Hepatocyte (in vitro differentiated cells): Measurements from ENCODE around the gene WDFY2. TPM values are rescaled to one million over a fixed set of nuclear protein-coding genes. Genes with fewer than 3 reads are reported as not detected.

Experiments
- DNase-seq: peaks from one replicate; pipeline ENCODE4 v3.0.0-alpha.2; 2016; ENCODE audit warnings: low spot score
- H2AFZ ChIP-seq: fragments of 200-600 bp; sonication (generic); 2 replicates; pipeline ENCODE4 v1.6.0; 2016; ENCODE audit warnings: antibody characterized with exemption, mild to moderate bottlenecking
- H3K27ac ChIP-seq: fragments of 200-600 bp; sonication (generic); 2 replicates; pipeline ENCODE4 v1.5.1; 2016; ENCODE audit warnings: mild to moderate bottlenecking
- H3K27me3 ChIP-seq: fragments of 200-600 bp; sonication (generic); 2 replicates; pipeline ENCODE4 v1.6.1; 2016
- H3K36me3 ChIP-seq: fragments of 200-600 bp; sonication (generic); replicated peaks from 2 replicates; pipeline ENCODE4 v1.5.1; 2016; ENCODE audit warnings: low read depth; ENCODE audit not compliant: insufficient read depth
- H3K4me1 ChIP-seq: fragments of 200-600 bp; sonication (generic); 2 replicates; pipeline ENCODE4 v1.5.1; 2016; ENCODE audit warnings: mild to moderate bottlenecking, moderate library complexity; ENCODE audit not compliant: insufficient read depth
- H3K4me2 ChIP-seq: fragments of 200-600 bp; sonication (generic); 2 replicates; pipeline ENCODE4 v1.6.0; 2016
- H3K4me3 ChIP-seq: fragments of 200-600 bp; sonication (generic); 2 replicates; pipeline ENCODE4 v1.5.1; 2016; ENCODE audit warnings: mild to moderate bottlenecking
- H3K79me2 ChIP-seq: fragments of 200-600 bp; sonication (generic); 2 replicates; pipeline ENCODE4 v1.6.0; 2017; ENCODE audit warnings: mild to moderate bottlenecking
- H3K9me2 ChIP-seq: fragments of 200-600 bp; sonication (generic); replicated peaks from 2 replicates; pipeline ENCODE4 v1.6.0; 2017; ENCODE audit warnings: mild to moderate bottlenecking; ENCODE audit not compliant: insufficient read depth
- H3K9me3 ChIP-seq: fragments of 200-600 bp; sonication (generic); 2 replicates; pipeline ENCODE4 v1.5.1; 2016; ENCODE audit warnings: low read depth, mild to moderate bottlenecking
- H4K20me1 ChIP-seq: fragments of 200-600 bp; sonication (generic); 2 replicates; pipeline ENCODE4 v1.6.0; 2016; ENCODE audit warnings: mild to moderate bottlenecking; ENCODE audit not compliant: insufficient read depth, poor library complexity, severe bottlenecking
- CTCF ChIP-seq: fragments of 200-600 bp; sonication (generic); IDR thresholded peaks from 2 replicates; pipeline ENCODE4 v1.5.1; 2016; ENCODE audit warnings: antibody characterized with exemption, mild to moderate bottlenecking; ENCODE audit not compliant: poor library complexity
- EZH2 ChIP-seq: fragments of 200-600 bp; sonication (generic); IDR thresholded peaks from 2 replicates; pipeline ENCODE4 v1.6.1; 2016; ENCODE audit warnings: antibody characterized with exemption, mild to moderate bottlenecking, borderline replicate concordance
- EZH2phosphoT487 ChIP-seq: fragments of 200-600 bp; sonication (generic); IDR thresholded peaks from one replicate; pipeline ENCODE4 v1.6.1; 2018; ENCODE audit warnings: antibody characterized with exemption, mild to moderate bottlenecking, low read depth, moderate library complexity; ENCODE audit not compliant: unreplicated experiment, severe bottlenecking
- WGBS: methylation state at CpG from one replicate; pipeline ENCODE4 v1.1.6; 2016; ENCODE audit warnings: low lambda C conversion rate; ENCODE audit errors: missing lambda C conversion rate; 5-methylcytosine and 5-hydroxymethylcytosine counted together
- polyA plus RNA-seq: library from polyadenylated mRNA; unstranded; fragments of >200 nt; fragmentation: Nextera tagmentation; extraction: Ambion mirVana; gene quantifications from 2 replicates; pipeline ENCODE4 v1.2.1, GENCODE V29; 2016
- total RNA-seq: library from RNA; depleted of rRNA; stranded (reverse); fragments of >200 nt; gene quantifications from 2 replicates; pipeline ENCODE4 v1.2.3, GENCODE V29; 2014

WDFY2 gene
- total and polyA plus RNA-seq, 2 experiments from 2014 or later = 9.0 to 9.1 TPM

- Histone ChIP-seq H3K27me3 (no peaks in the 10 kb centered on the region), H2AFZ (no peak overlapping the region), H3K4me3 (no peak overlapping the region), H3K4me2 (no peak overlapping the region), H3K79me2 (peaks cover 77% of the 10 kb centered on the region), H3K4me1 (no peaks in the 10 kb centered on the region), H3K27ac (no peak overlapping the region), H3K36me3 (no peaks in the 10 kb centered on the region), H3K9me3 (no peaks in the 10 kb centered on the region), H3K9me2 (no peaks in the 10 kb centered on the region), H4K20me1 (no peaks in the 10 kb centered on the region)
- DNase-seq = no peak
- TF ChIP-seq EZH2 (no peak), CTCF (no peak), EZH2phosphoT487 (no peak)
- 91% methylated on average over 3 of the region's 3 CpGs for WGBS
Measured at GRCh38 chr13:51595416-51595815, 11.2 kb downstream of the WDFY2 start.

DNA sequence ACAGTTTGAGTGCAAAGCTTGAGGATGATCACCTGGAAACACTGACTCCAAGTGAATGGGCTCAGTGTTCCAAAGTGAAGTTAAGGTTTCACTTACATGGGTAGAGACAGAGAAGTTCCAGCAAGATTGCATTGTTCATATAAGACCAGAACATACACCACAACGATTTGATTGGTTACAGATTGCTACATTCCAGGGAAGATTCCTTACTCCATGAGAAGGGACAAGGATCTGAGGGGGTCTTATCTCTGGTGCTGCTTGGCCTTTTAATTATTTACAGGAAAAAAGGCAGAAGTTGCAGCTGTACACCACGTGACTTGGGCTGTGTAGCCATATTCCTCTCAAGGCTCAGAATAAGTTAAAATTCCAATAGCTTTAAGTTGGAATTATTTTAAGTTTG, 12.3 kb downstream of the WDFY2 start:
- Histone ChIP-seq H3K4me1 (no peaks in the 10 kb centered on the region), H3K4me2 (no peak overlapping the region), H3K9me2 (no peaks in the 10 kb centered on the region), H4K20me1 (no peaks in the 10 kb centered on the region), H3K4me3 (no peak overlapping the region), H2AFZ (no peak overlapping the region), H3K36me3 (no peaks in the 10 kb centered on the region), H3K27ac (no peak overlapping the region), H3K9me3 (no peaks in the 10 kb centered on the region), H3K27me3 (no peaks in the 10 kb centered on the region), H3K79me2 (peaks cover 87% of the 10 kb centered on the region)
- TF ChIP-seq EZH2phosphoT487 (no peak), CTCF (no peak), EZH2 (no peak)
- DNase-seq = no peak
- 32% methylated on average over 2 of the region's 2 CpGs for WGBS

- H3K4me2 ChIP-seq = no peak overlapping the region
- no peak overlapping the region for H2AFZ ChIP-seq
- H4K20me1 ChIP-seq = no peaks in the 10 kb centered on the region
- no peaks in the 10 kb centered on the region for H3K9me2 ChIP-seq
- H3K4me1 ChIP-seq = no peaks in the 10 kb centered on the region
- H3K79me2 ChIP-seq = peaks cover 76% of the 10 kb centered on the region
- no peak overlapping the region for H3K27ac ChIP-seq
- TF ChIP-seq CTCF (no peak), EZH2 (no peak), EZH2phosphoT487 (no peak)
- H3K36me3 ChIP-seq = no peaks in the 10 kb centered on the region
- no peaks in the 10 kb centered on the region for H3K9me3 ChIP-seq
- DNase-seq = no peak
- no peaks in the 10 kb centered on the region for H3K27me3 ChIP-seq
- no peak overlapping the region for H3K4me3 ChIP-seq
Measured at GRCh38 chr13:51599444-51600176, 15.3 kb downstream of the WDFY2 start.
